Endothelial cell of umbilical vein (primary cell): ENCODE measurements around the gene ENAH. TPM values are rescaled to one million over a fixed set of nuclear protein-coding genes. Genes with fewer than 3 reads are reported as not detected.
A peak's percentile ranks its signal among the peaks of the same experiment; 100 is the strongest.

ENCODE experiments used
- BruUV-seq: library from RNA; stranded (reverse); fragments of 400-500 nt; replicated peaks from 2 replicates; lab custom pipeline; 2021; lab: Mats Ljungman, UMichigan
- CTCF ChIA-PET: fragments of 300-600, 350-600 bp; sonication (Branson Sonifier 250); formaldehyde crosslinking; loops from one replicate; lab custom pipeline; 2021; ENCODE audit warnings: antibody characterized with exemption, inconsistent platforms; lab: Charles Lee
- POLR2A ChIA-PET: fragments of 300-600, 350-600 bp; sonication (Branson Sonifier 250); formaldehyde crosslinking; loops from one replicate; lab custom pipeline; 2021; ENCODE audit warnings: antibody characterized with exemption, inconsistent platforms; lab: Charles Lee
- DNase-seq: peaks from one replicate; pipeline ENCODE4 v3.0.0-alpha.2; 2011; ENCODE audit warnings: low read depth, low spot score
- FAIRE-seq: peaks from 2 replicates; lab custom pipeline; 2011; peaks lifted over from hg19 to GRCh38; lab: Jason Lieb, UNC
- H2AFZ ChIP-seq: 2 replicates; pipeline ENCODE4 v1.6.0; 2012; ENCODE audit warnings: low read depth, low read length, control low read depth, inconsistent platforms
- H3K27ac ChIP-seq: 2 replicates; pipeline ENCODE4 v1.5.1; 2011; ENCODE audit warnings: low read depth, mild to moderate bottlenecking, control low read depth, low read length, moderate library complexity; ENCODE audit not compliant: insufficient read depth
- H3K27me3 ChIP-seq, 2 experiments: 2 replicates each; pipeline versions ENCODE4 v1.6.0 to v1.6.1; 2011; ENCODE audit warnings: low read length in 2 of 2, mixed read lengths in 1 of 2; ENCODE audit not compliant: control insufficient read depth in 2 of 2, insufficient read depth in 2 of 2
- H3K36me3 ChIP-seq, 2 experiments: 2 replicates in 1 of 2; 3 replicates in 1 of 2; pipeline ENCODE4 v1.5.1; 2011; ENCODE audit warnings: low read length in 2 of 2, mild to moderate bottlenecking in 1 of 2, moderate library complexity in 1 of 2; ENCODE audit not compliant: control insufficient read depth in 2 of 2, insufficient read depth in 2 of 2; ENCODE audit errors: extremely low read depth in 1 of 2
- H3K4me1 ChIP-seq: 3 replicates; pipeline ENCODE4 v1.5.1; 2011; ENCODE audit warnings: mild to moderate bottlenecking, low read length; ENCODE audit not compliant: control insufficient read depth, insufficient read depth; ENCODE audit errors: extremely low read depth
- H3K4me2 ChIP-seq: 2 replicates; pipeline ENCODE4 v1.6.1; 2011; ENCODE audit warnings: low read length, control low read depth, mixed read lengths; ENCODE audit not compliant: insufficient read depth
- H3K4me3 ChIP-seq, 3 experiments: fragments of 200-600 bp in 1 of 3; sonication (generic), shearing (Covaris generic) in 1 of 3; replicated peaks in 1 of 3; 2 replicates each; pipeline ENCODE4 v1.5.1; 2011 to 2016; ENCODE audit warnings: control low read depth in 3 of 3, low read length in 3 of 3, mild to moderate bottlenecking in 2 of 3, inconsistent platforms in 1 of 3, low read depth in 1 of 3, moderate library complexity in 1 of 3; ENCODE audit not compliant: insufficient read depth in 1 of 3
- H3K79me2 ChIP-seq: 2 replicates; pipeline ENCODE4 v1.6.0; 2012; ENCODE audit warnings: low read length, inconsistent platforms; ENCODE audit not compliant: control insufficient read depth, insufficient read depth
- H3K9ac ChIP-seq: replicated peaks from 2 replicates; pipeline ENCODE3; 2011; ENCODE audit warnings: low read length, control low read depth; ENCODE audit not compliant: insufficient read depth; ENCODE audit errors: extremely low read depth
- H3K9me1 ChIP-seq: replicated peaks from 3 replicates; pipeline ENCODE4 v1.6.0; 2011; ENCODE audit warnings: mild to moderate bottlenecking, low read length; ENCODE audit not compliant: control insufficient read depth, insufficient read depth; ENCODE audit errors: extremely low read depth
- H3K9me3 ChIP-seq: replicated peaks from 2 replicates; pipeline ENCODE4 v1.5.1; 2012; ENCODE audit warnings: low read length, inconsistent platforms; ENCODE audit not compliant: control insufficient read depth, insufficient read depth
- H4K20me1 ChIP-seq: replicated peaks from 2 replicates; pipeline ENCODE3; 2011; ENCODE audit warnings: mild to moderate bottlenecking, low read length; ENCODE audit not compliant: control insufficient read depth, insufficient read depth; ENCODE audit errors: extremely low read depth
- CTCF ChIP-seq, 2 donors: IDR thresholded peaks; 1 replicate in 1 of 2; 2 replicates in 1 of 2; pipeline ENCODE4 v1.5.1; 2011; ENCODE audit warnings: low read length in 2 of 2, mild to moderate bottlenecking in 2 of 2, moderate library complexity in 2 of 2, control low read depth in 1 of 2, inconsistent platforms in 1 of 2, low read depth in 1 of 2; ENCODE audit not compliant: insufficient read depth in 1 of 2; ENCODE audit errors: extremely low read depth in 1 of 2
- EZH2 ChIP-seq: IDR thresholded peaks from 2 replicates; pipeline ENCODE4 v1.6.1; 2012; ENCODE audit warnings: borderline replicate concordance, low read depth, mild to moderate bottlenecking, moderate library complexity, low read length, inconsistent platforms; ENCODE audit not compliant: severe bottlenecking
- FOS ChIP-seq: IDR thresholded peaks from 2 replicates; pipeline ENCODE4 v1.6.1; 2011; ENCODE audit warnings: mild to moderate bottlenecking, low read length, moderate library complexity, borderline replicate concordance; ENCODE audit not compliant: insufficient read depth
- GATA2 ChIP-seq: IDR thresholded peaks from 2 replicates; pipeline ENCODE4 v1.7.0; 2011; ENCODE audit warnings: low read depth, mild to moderate bottlenecking, moderate library complexity, mixed read lengths, low read length; ENCODE audit not compliant: insufficient read length, insufficient read depth
- JUN ChIP-seq: IDR thresholded peaks from 2 replicates; pipeline ENCODE4 v1.6.1; 2011; ENCODE audit warnings: borderline replicate concordance, low read depth; ENCODE audit not compliant: insufficient read length, insufficient read depth
- MAX ChIP-seq: IDR thresholded peaks from 2 replicates; pipeline ENCODE4 v1.6.1; 2011; ENCODE audit not compliant: insufficient read depth, insufficient read length
- MYC ChIP-seq: IDR thresholded peaks from one replicate; pipeline ENCODE4 v1.6.1; 2011; ENCODE audit warnings: mild to moderate bottlenecking, low read depth, low read length
- POLR2A ChIP-seq: IDR thresholded peaks from 2 replicates; pipeline ENCODE4 v1.6.1; 2012; ENCODE audit warnings: low read depth, mild to moderate bottlenecking, control low read depth, low read length
- POLR2AphosphoS5 ChIP-seq: IDR thresholded peaks from 2 replicates; pipeline ENCODE4 v1.6.1; 2012; ENCODE audit warnings: low read depth, mild to moderate bottlenecking, control low read depth, low read length, moderate library complexity; ENCODE audit not compliant: insufficient read depth
- dilution Hi-C: fragments of 300-500 bp; cut with MboI; formaldehyde crosslinking; loops from one replicate; pipeline ENCODE4 v1.15.0; 2019; ENCODE audit warnings: low sequenced_read_pairs; ENCODE audit not compliant: extremely low pct_ligation_motif_present
- intact Hi-C: fragments of 100-400 bp; cut with micrococcal nuclease; formaldehyde crosslinking; loops from one replicate; pipeline ENCODE4 v1.10.0; 2022
- polyA plus RNA-seq, 4 experiments: library from polyadenylated mRNA; depleted of rRNA in 3 of 4; stranded (reverse) in 3 of 4; unstranded in 1 of 4; fragments of >200 nt; gene quantifications; 2 replicates each; pipeline versions ENCODE4 v1.2.1 to v1.2.3, GENCODE V29; 2011 to 2012; ENCODE audit warnings: missing spikeins in 1 of 4
- total RNA-seq: library from RNA; stranded (reverse); gene quantifications from 2 replicates; pipeline ENCODE4 v1.2.3, GENCODE V29; 2021

ENAH gene
- total and polyA plus RNA-seq, 2 donors (not counting 3 experiments of a cell fraction or from before 2014, with no cell fraction given): 19.9 to 95.6 TPM

- Histone ChIP-seq H3K9me3 (no peaks in the 10 kb centered on the region), H2AFZ (peak overlapping the region; percentile 34), H3K4me3 (no peak overlapping the region), H3K4me1 (peaks cover 37% of the 10 kb centered on the region), H3K36me3 (no peaks in the 10 kb centered on the region), H3K9me1 (no peaks in the 10 kb centered on the region), H3K27ac (no peak overlapping the region), H3K27me3 (peaks cover 2% of the 10 kb centered on the region in 2 experiments), H4K20me1 (no peaks in the 10 kb centered on the region), H3K79me2 (no peaks in the 10 kb centered on the region), H3K4me2 (no peak overlapping the region), H3K9ac (no peak overlapping the region)
- CTCF ChIA-PET: interaction anchor here (1.4 to 3.5 kb wide), 2 partner anchors 20 to 27 kb away, joined by 4 to 15 read pairs; no protein-coding TSS in a partner anchor
- no peak for FAIRE-seq
- dilution Hi-C loops (no loop called here), intact Hi-C loops (no loop called here)
- POLR2A ChIA-PET: no interaction called here
- no TSS peak for BruUV-seq
- DNase-seq: no peak
- TF ChIP-seq MYC (no peak), POLR2A (no peak)
Measured at GRCh38 chr1:225447650-225448089, 205.3 kb downstream of the ENAH start.

GRCh38 chr1:225446981-225447615, 205.8 kb downstream of the ENAH start:
- H3K79me2 ChIP-seq: no peaks in the 10 kb centered on the region
- H3K27ac ChIP-seq: no peak overlapping the region
- FAIRE-seq (no peak), DNase-seq (no peak)
- intact Hi-C loops: no loop called here
- ChIA-PET POLR2A (no interaction called here), CTCF (interaction anchor here (1.1 to 3.5 kb wide), 5 partner anchors 18 to 128 kb away, joined by 3 to 15 read pairs (median 4); no protein-coding TSS in a partner anchor)
- no peaks in the 10 kb centered on the region for H4K20me1 ChIP-seq
- TF ChIP-seq JUN: no peak
- no peak for TF ChIP-seq CTCF (IDR thresholded peaks at IDR 0.05; ENCODE audit: extremely low read depth in 1 of 2, insufficient read depth in 1 of 2, low read depth in 1 of 2, low read length in 2 of 2)
- TF ChIP-seq MYC: no peak
- TF ChIP-seq POLR2A: no peak
- no peak for TF ChIP-seq MAX
- no peak for TF ChIP-seq POLR2AphosphoS5
- no peak for TF ChIP-seq GATA2
- TF ChIP-seq FOS: no peak
- no peak for TF ChIP-seq EZH2
- BruUV-seq: no TSS peak
- peaks cover 2% of the 10 kb centered on the region in 2 experiments for H3K27me3 ChIP-seq
- peaks cover 37% of the 10 kb centered on the region for H3K4me1 ChIP-seq
- no peak overlapping the region for H3K4me2 ChIP-seq
- H3K9me1 ChIP-seq: no peaks in the 10 kb centered on the region
- dilution Hi-C loops: no loop called here
- no peak overlapping the region for H2AFZ ChIP-seq
- no peak overlapping the region for H3K4me3 ChIP-seq
- no peaks in the 10 kb centered on the region for H3K9me3 ChIP-seq
- H3K36me3 ChIP-seq: no peaks in the 10 kb centered on the region
- H3K9ac ChIP-seq: no peak overlapping the region
